ENCODE results near the gene REL. TPM values are rescaled to one million over a fixed set of nuclear protein-coding genes. Genes with fewer than 3 reads are reported as not detected.
A peak's percentile ranks its signal among the peaks of the same experiment; 100 is the strongest.

REL gene
- total RNA-seq, 2 donors from 2014 or later, result 10.4 to 11.2 TPM

- Histone ChIP-seq H3K27ac (no peak overlapping the region), H3K4me1 (peaks cover 1% of the 10 kb centered on the region), H3K36me3 (replicated peaks in 1 of 2; ENCODE audit: insufficient read depth in 1 of 2, low read depth in 2 of 2) (no peaks in the 10 kb centered on the region), H3K4me3 (no peak overlapping the region), H3K9me3 (no peaks in the 10 kb centered on the region), H3K27me3 (no peaks in the 10 kb centered on the region)
- TF ChIP-seq POLR2A (IDR thresholded peaks at IDR 0.05), result no peak
- TF ChIP-seq, protein P1, sequence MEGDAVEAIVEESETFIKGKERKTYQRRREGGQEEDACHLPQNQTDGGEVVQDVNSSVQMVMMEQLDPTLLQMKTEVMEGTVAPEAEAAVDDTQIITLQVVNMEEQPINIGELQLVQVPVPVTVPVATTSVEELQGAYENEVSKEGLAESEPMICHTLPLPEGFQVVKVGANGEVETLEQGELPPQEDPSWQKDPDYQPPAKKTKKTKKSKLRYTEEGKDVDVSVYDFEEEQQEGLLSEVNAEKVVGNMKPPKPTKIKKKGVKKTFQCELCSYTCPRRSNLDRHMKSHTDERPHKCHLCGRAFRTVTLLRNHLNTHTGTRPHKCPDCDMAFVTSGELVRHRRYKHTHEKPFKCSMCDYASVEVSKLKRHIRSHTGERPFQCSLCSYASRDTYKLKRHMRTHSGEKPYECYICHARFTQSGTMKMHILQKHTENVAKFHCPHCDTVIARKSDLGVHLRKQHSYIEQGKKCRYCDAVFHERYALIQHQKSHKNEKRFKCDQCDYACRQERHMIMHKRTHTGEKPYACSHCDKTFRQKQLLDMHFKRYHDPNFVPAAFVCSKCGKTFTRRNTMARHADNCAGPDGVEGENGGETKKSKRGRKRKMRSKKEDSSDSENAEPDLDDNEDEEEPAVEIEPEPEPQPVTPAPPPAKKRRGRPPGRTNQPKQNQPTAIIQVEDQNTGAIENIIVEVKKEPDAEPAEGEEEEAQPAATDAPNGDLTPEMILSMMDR (IDR thresholded peaks at IDR 0.05), result no peak
- ATAC-seq, result no peak
- intact Hi-C loops (cut with DNase I), result no loop called here
- WGBS, 2 donors, result 78 to 88% methylated on average over 6 of the region's 6 CpGs
- no peak for DNase-seq
Observed at GRCh38 chr2:60843006-60843405, 38.4 kb upstream of the REL start.

- Histone ChIP-seq H3K4me3 (no peak overlapping the region), H3K4me1 (peaks cover 10% of the 10 kb centered on the region), H3K9me3 (no peaks in the 10 kb centered on the region), H3K27ac (no peak overlapping the region), H3K36me3 (replicated peaks in 1 of 2; ENCODE audit: insufficient read depth in 1 of 2, low read depth in 2 of 2) (no peaks in the 10 kb centered on the region), H3K27me3 (no peaks in the 10 kb centered on the region)
- DNase-seq (no peak), ATAC-seq (no peak)
- TF ChIP-seq, protein P1 (IDR thresholded peaks at IDR 0.05), result no peak
- TF ChIP-seq POLR2A (IDR thresholded peaks at IDR 0.05), result no peak
- 90 to 91% methylated on average over 2 of the region's 2 CpGs for WGBS, 2 donors
- intact Hi-C loops (cut with DNase I), result no loop called here
Observed at GRCh38 chr2:60844105-60844504, 37.3 kb upstream of the REL start.

GRCh38 chr2:60847854-60848253 lies 33.5 kb upstream of the REL start:
- no peak overlapping the region for H3K4me3 ChIP-seq
- no peak overlapping the region for H3K27ac ChIP-seq
- TF ChIP-seq, protein P1 (IDR thresholded peaks at IDR 0.05), result no peak
- no peak for TF ChIP-seq POLR2A (IDR thresholded peaks at IDR 0.05)
- WGBS, 2 donors, result 59 to 75% methylated on average over 6 of the region's 6 CpGs
- H3K9me3 ChIP-seq, result no peaks in the 10 kb centered on the region
- H3K27me3 ChIP-seq, result no peaks in the 10 kb centered on the region
- DNase-seq (no peak), ATAC-seq (no peak)
- intact Hi-C loops (cut with DNase I), result no loop called here
- H3K36me3 ChIP-seq (replicated peaks in 1 of 2; ENCODE audit: insufficient read depth in 1 of 2, low read depth in 2 of 2), result no peaks in the 10 kb centered on the region
- peaks cover 10% of the 10 kb centered on the region for H3K4me1 ChIP-seq

- Histone ChIP-seq H3K36me3 (replicated peaks in 1 of 2; ENCODE audit: insufficient read depth in 1 of 2, low read depth in 2 of 2) (no peaks in the 10 kb centered on the region), H3K4me1 (peaks cover 10% of the 10 kb centered on the region), H3K4me3 (no peak overlapping the region), H3K27ac (no peak overlapping the region), H3K9me3 (no peaks in the 10 kb centered on the region), H3K27me3 (no peaks in the 10 kb centered on the region)
- WGBS, 2 donors, result 86 to 92% methylated on average over 3 of the region's 3 CpGs
- intact Hi-C loops (cut with DNase I), result no loop called here
- ATAC-seq, result no peak
- TF ChIP-seq POLR2A (IDR thresholded peaks at IDR 0.05), result no peak
- TF ChIP-seq, protein P1 (IDR thresholded peaks at IDR 0.05), result no peak
- DNase-seq, result no peak
Observed at GRCh38 chr2:60849187-60849586, 32.2 kb upstream of the REL start.

DNA sequence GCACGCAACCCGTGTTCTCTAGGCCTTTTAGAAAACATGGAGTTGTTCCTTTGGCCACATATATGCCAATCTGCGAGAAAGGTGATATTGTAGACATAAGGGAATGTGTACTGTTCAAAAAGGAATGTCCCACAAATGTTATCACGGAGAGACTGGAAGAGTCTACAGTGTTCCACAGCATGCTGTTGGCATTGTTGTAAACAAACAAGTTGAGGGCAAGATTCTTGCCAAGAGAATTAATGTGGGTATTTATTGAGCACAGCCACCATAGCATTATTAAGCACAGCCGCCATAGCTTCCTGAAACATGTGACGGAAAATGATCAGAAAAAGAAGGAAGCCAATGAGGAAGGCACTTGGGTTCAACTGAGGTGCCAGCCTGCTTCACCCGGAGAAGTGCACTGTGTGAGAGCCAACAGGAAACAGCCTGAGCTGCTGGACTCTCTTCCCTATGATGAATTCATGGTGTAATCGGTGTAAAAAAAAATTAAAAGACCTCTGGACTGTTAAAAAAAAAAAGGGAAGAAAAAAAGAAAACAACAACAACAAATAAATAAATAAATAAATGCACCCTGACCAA lies 29.0 kb upstream of the REL start:
- Histone ChIP-seq H3K27ac (no peak overlapping the region), H3K4me3 (no peak overlapping the region), H3K4me1 (peaks cover 10% of the 10 kb centered on the region), H3K27me3 (no peaks in the 10 kb centered on the region), H3K9me3 (no peaks in the 10 kb centered on the region), H3K36me3 (replicated peaks in 1 of 2; ENCODE audit: insufficient read depth in 1 of 2, low read depth in 2 of 2) (no peaks in the 10 kb centered on the region)
- no peak for ATAC-seq
- intact Hi-C loops (cut with DNase I), result no loop called here
- TF ChIP-seq, protein P1 (IDR thresholded peaks at IDR 0.05), result no peak
- no peak for TF ChIP-seq POLR2A (IDR thresholded peaks at IDR 0.05)
- WGBS, 2 donors, result 77 to 85% methylated on average over 8 of the region's 8 CpGs
- peak in 1 of 4 donors; percentile 49 for DNase-seq
